ENCODE data around the gene DMRT2. TPM values are rescaled to one million over a fixed set of nuclear protein-coding genes. Genes with fewer than 3 reads are reported as not detected.
A peak's percentile ranks its signal among the peaks of the same experiment; 100 is the strongest.

Gene DMRT2
- total RNA-seq, 3 donors from 2014 or later: 1.5 to 10.2 (median 3.1) TPM

GRCh38 chr9:1055166-1055565 is 5.0 kb downstream of the DMRT2 start:
- DNase-seq (no peak), ATAC-seq (no peak)
- TF ChIP-seq CTCF (IDR thresholded peaks at IDR 0.05): no peak
- H3K4me1 ChIP-seq (ENCODE audit: low read depth): peaks cover 12% of the 10 kb centered on the region
- H3K4me3 ChIP-seq: no peak overlapping the region
- no peaks in the 10 kb centered on the region for H3K36me3 ChIP-seq (ENCODE audit: low read depth)
- H3K9me3 ChIP-seq: no peaks in the 10 kb centered on the region
- intact Hi-C loops (cut with DNase I, micrococcal nuclease): no loop called here

GRCh38 chr9:1057910-1058309 is 7.8 kb downstream of the DMRT2 start:
- DNase-seq: no peak
- Histone ChIP-seq H3K36me3 (ENCODE audit: low read depth) (no peaks in the 10 kb centered on the region), H3K9me3 (no peaks in the 10 kb centered on the region), H3K4me3 (no peak overlapping the region), H3K4me1 (ENCODE audit: low read depth) (no peaks in the 10 kb centered on the region)
- intact Hi-C loops (cut with DNase I, micrococcal nuclease): no loop called here
- ATAC-seq: no peak
- no peak for TF ChIP-seq CTCF (IDR thresholded peaks at IDR 0.05)

- intact Hi-C loops (cut with DNase I, micrococcal nuclease): no loop called here
- Histone ChIP-seq H3K4me3 (no peak overlapping the region), H3K9me3 (no peaks in the 10 kb centered on the region), H3K36me3 (ENCODE audit: low read depth) (no peaks in the 10 kb centered on the region), H3K4me1 (ENCODE audit: low read depth) (no peaks in the 10 kb centered on the region)
- no peak for TF ChIP-seq CTCF (IDR thresholded peaks at IDR 0.05)
- DNase-seq: no peak
- no peak for ATAC-seq
These were observed 8.8 kb downstream of the DMRT2 start for GRCh38 chr9:1058826-1059487.

GRCh38 chr9:1065130-1065529 is 15.0 kb downstream of the DMRT2 start:
- Histone ChIP-seq H3K36me3 (ENCODE audit: low read depth) (no peaks in the 10 kb centered on the region), H3K9me3 (no peaks in the 10 kb centered on the region), H3K4me1 (ENCODE audit: low read depth) (no peaks in the 10 kb centered on the region), H3K4me3 (no peak overlapping the region)
- no peak for TF ChIP-seq CTCF (IDR thresholded peaks at IDR 0.05)
- intact Hi-C loops (cut with DNase I, micrococcal nuclease): no loop called here
- no peak for ATAC-seq
- DNase-seq: no peak

GRCh38 chr9:1070692-1071091 is 20.5 kb downstream of the DMRT2 start:
- no peak for TF ChIP-seq CTCF (IDR thresholded peaks at IDR 0.05)
- Histone ChIP-seq H3K9me3 (no peaks in the 10 kb centered on the region), H3K36me3 (ENCODE audit: low read depth) (no peaks in the 10 kb centered on the region), H3K4me3 (no peak overlapping the region), H3K4me1 (ENCODE audit: low read depth) (no peaks in the 10 kb centered on the region)
- DNase-seq (no peak), ATAC-seq (no peak)
- intact Hi-C loops (cut with DNase I, micrococcal nuclease): no loop called here

- Histone ChIP-seq H3K4me3 (no peak overlapping the region), H3K36me3 (ENCODE audit: low read depth) (no peaks in the 10 kb centered on the region), H3K9me3 (no peaks in the 10 kb centered on the region), H3K4me1 (ENCODE audit: low read depth) (no peaks in the 10 kb centered on the region)
- no peak for TF ChIP-seq CTCF (IDR thresholded peaks at IDR 0.05)
- intact Hi-C loops (cut with DNase I, micrococcal nuclease): no loop called here
- DNase-seq (peak; percentile 65 to 91 (median 68)), ATAC-seq (peak; percentile 99)
These were observed 21.6 kb downstream of the DMRT2 start for GRCh38 chr9:1071730-1072129.

Measured in mucosa of descending colon (tissue), 3 donors.